GM12892 (cell line): Measurements from ENCODE around the gene CNTNAP2.

Experiments used
- DNase-seq: peaks from one replicate; pipeline ENCODE4 v3.0.0; 2011; ENCODE audit not compliant: insufficient read length
- FAIRE-seq: peaks from 2 replicates; lab custom pipeline; 2011; peaks lifted over from hg19 to GRCh38; lab: Jason Lieb, UNC
- POLR2A ChIP-seq: IDR thresholded peaks from 2 replicates; pipeline ENCODE4 v1.6.1; 2011; ENCODE audit warnings: low read depth, low read length, control low read depth
- POLR2AphosphoS5 ChIP-seq: IDR thresholded peaks from 2 replicates; pipeline ENCODE4 v1.6.1; 2011; ENCODE audit warnings: low read depth, low read length, control low read depth
- TAF1 ChIP-seq: IDR thresholded peaks from 2 replicates; pipeline ENCODE4 v1.6.1; 2011; ENCODE audit warnings: low read depth, mild to moderate bottlenecking, control low read depth, low read length, borderline replicate concordance

CNTNAP2 gene

GRCh38 chr7:146960773-146961391 is 844.3 kb downstream of the CNTNAP2 start:
- DNase-seq (no peak), FAIRE-seq (no peak)
- TF ChIP-seq POLR2A = no peak
- no peak for TF ChIP-seq POLR2AphosphoS5
- TF ChIP-seq TAF1 = no peak

- FAIRE-seq = no peak
- no peak for DNase-seq
- TF ChIP-seq TAF1 = no peak
- no peak for TF ChIP-seq POLR2A
- TF ChIP-seq POLR2AphosphoS5 = no peak
These were observed 845.0 kb downstream of the CNTNAP2 start for GRCh38 chr7:146961617-146962016.

GRCh38 chr7:146966274-146966673 is 849.7 kb downstream of the CNTNAP2 start:
- no peak for TF ChIP-seq TAF1
- TF ChIP-seq POLR2AphosphoS5 = no peak
- FAIRE-seq (no peak), DNase-seq (no peak)

GRCh38 chr7:146982482-146982881 is 865.9 kb downstream of the CNTNAP2 start:
- DNase-seq (no peak), FAIRE-seq (no peak)
- TF ChIP-seq POLR2AphosphoS5 = no peak
- TF ChIP-seq TAF1 = no peak
- no peak for TF ChIP-seq POLR2A

- DNase-seq (no peak), FAIRE-seq (no peak)
- no peak for TF ChIP-seq TAF1
- no peak for TF ChIP-seq POLR2A
- TF ChIP-seq POLR2AphosphoS5 = no peak
These were observed 875.0 kb downstream of the CNTNAP2 start for GRCh38 chr7:146991596-146991995.

GRCh38 chr7:146993764-146994163 is 877.2 kb downstream of the CNTNAP2 start:
- no peak for DNase-seq
- no peak for TF ChIP-seq POLR2AphosphoS5
- TF ChIP-seq TAF1 = no peak
- no peak for FAIRE-seq

- no peak for TF ChIP-seq TAF1
- no peak for TF ChIP-seq POLR2A
- TF ChIP-seq POLR2AphosphoS5 = no peak
- FAIRE-seq (no peak), DNase-seq (no peak)
These were observed 891.9 kb downstream of the CNTNAP2 start for GRCh38 chr7:147008530-147008929.

GRCh38 chr7:147012666-147013065 is 896.1 kb downstream of the CNTNAP2 start:
- FAIRE-seq = no peak
- TF ChIP-seq POLR2AphosphoS5 = no peak
- TF ChIP-seq POLR2A = no peak
- TF ChIP-seq TAF1 = no peak

GRCh38 chr7:147013825-147014224 is 897.2 kb downstream of the CNTNAP2 start:
- TF ChIP-seq POLR2AphosphoS5 = no peak
- no peak for TF ChIP-seq POLR2A
- no peak for TF ChIP-seq TAF1
- FAIRE-seq (no peak), DNase-seq (no peak)

More at GRCh38 chr7:147012666-147013065, 896.1 kb downstream of the CNTNAP2 start:
- no peak for DNase-seq

- TF ChIP-seq POLR2AphosphoS5 = no peak
- no peak for TF ChIP-seq POLR2A
- no peak for TF ChIP-seq TAF1
- FAIRE-seq (no peak), DNase-seq (no peak)
These were observed 897.8 kb downstream of the CNTNAP2 start for GRCh38 chr7:147014286-147014955.

- DNase-seq = no peak
- FAIRE-seq = no peak
- no peak for TF ChIP-seq POLR2A
- TF ChIP-seq POLR2AphosphoS5 = no peak
- TF ChIP-seq TAF1 = no peak
These were observed 899.4 kb downstream of the CNTNAP2 start for GRCh38 chr7:147015999-147016398.

- TF ChIP-seq POLR2A (no peak), POLR2AphosphoS5 (no peak), TAF1 (no peak)
- no peak for FAIRE-seq
- no peak for DNase-seq
These were observed 905.5 kb downstream of the CNTNAP2 start for GRCh38 chr7:147022056-147022455.
